K562 (cell line): Measurements from ENCODE around the gene MFF. TPM values are rescaled to one million over a fixed set of nuclear protein-coding genes. Genes with fewer than 3 reads are reported as not detected.
A peak's percentile ranks its signal among the peaks of the same experiment; 100 is the strongest.

Source experiments
- ARID1B ChIP-seq: fragments of 450-650 bp; IDR thresholded peaks from 2 replicates; pipeline ENCODE4 v1.6.1; 2016; ENCODE audit warnings: antibody characterized with exemption, mild to moderate bottlenecking, inconsistent platforms
- CBX5 ChIP-seq: IDR thresholded peaks from 2 replicates; pipeline ENCODE4 v1.6.1; 2014; ENCODE audit warnings: low read depth, borderline replicate concordance
- ESRRA ChIP-seq: fragments of 450-650 bp; IDR thresholded peaks from 2 replicates; pipeline ENCODE4 v1.6.1; 2014; ENCODE audit warnings: low read depth, mild to moderate bottlenecking, moderate library complexity, borderline replicate concordance
- GATA2 ChIP-seq: sonication (generic); formaldehyde crosslinking; IDR thresholded peaks from 2 replicates; pipeline ENCODE4 v1.4.0; 2020; ENCODE audit warnings: mild to moderate bottlenecking, missing genetic modification reagents
- HOXB6 ChIP-seq: fragments of 250-450 bp; sonication (Bioruptor Pico); IDR thresholded peaks from 2 replicates; pipeline ENCODE4 v1.5.1; 2022; ENCODE audit warnings: mild to moderate bottlenecking, borderline replicate concordance
- KDM5B ChIP-seq: fragments of 200-600 bp; sonication (generic); IDR thresholded peaks from 2 replicates; pipeline ENCODE4 v1.6.1; 2012; ENCODE audit warnings: low read depth, mild to moderate bottlenecking, moderate library complexity, low read length, control low read depth, inconsistent platforms; ENCODE audit not compliant: insufficient replicate concordance
- KLF1 ChIP-seq: fragments of 450-650 bp; IDR thresholded peaks from 2 replicates; pipeline ENCODE4 v1.6.1; 2016; ENCODE audit warnings: missing genetic modification characterization, missing compliant biosample characterization
- L3MBTL2 ChIP-seq: fragments of 450-650 bp; IDR thresholded peaks from 2 replicates; pipeline ENCODE4 v1.6.1; 2016; ENCODE audit warnings: mild to moderate bottlenecking, moderate library complexity
- MTA2 ChIP-seq: fragments of 450-650 bp; IDR thresholded peaks from 2 replicates; pipeline ENCODE4 v1.6.1; 2016; ENCODE audit warnings: low read depth
- NCOR1 ChIP-seq: fragments of 450-650 bp; IDR thresholded peaks from 2 replicates; pipeline ENCODE4 v1.6.1; 2016; ENCODE audit warnings: mild to moderate bottlenecking, moderate library complexity
- NEUROD1 ChIP-seq: fragments of 150-350 bp; IDR thresholded peaks from 2 replicates; pipeline ENCODE4 v1.6.1; 2014; ENCODE audit warnings: borderline replicate concordance, low read length, low read depth; ENCODE audit not compliant: partially characterized antibody
- NFYB ChIP-seq: IDR thresholded peaks from 2 replicates; pipeline ENCODE4 v1.6.1; 2011; ENCODE audit warnings: mild to moderate bottlenecking, moderate library complexity; ENCODE audit not compliant: insufficient read length; ENCODE audit errors: extremely low read depth
- NR2F6 ChIP-seq: fragments of 450-650 bp; formaldehyde crosslinking; IDR thresholded peaks from 2 replicates; pipeline ENCODE4 v1.4.0; 2020; ENCODE audit warnings: mild to moderate bottlenecking
- PATZ1 ChIP-seq: fragments of 250-450 bp; sonication (Bioruptor Pico); IDR thresholded peaks from 2 replicates; pipeline ENCODE4 v1.5.0; 2020; ENCODE audit warnings: mild to moderate bottlenecking, borderline replicate concordance
- PKNOX1 ChIP-seq: fragments of 450-650 bp; IDR thresholded peaks from 2 replicates; pipeline ENCODE4 v1.6.1; 2016
- POLR2B ChIP-seq: fragments of 450-650 bp; IDR thresholded peaks from 2 replicates; pipeline ENCODE4 v1.6.1; 2018; ENCODE audit warnings: low read depth; ENCODE audit not compliant: partially characterized antibody
- RBM25 ChIP-seq: fragments of 200-400 bp; formaldehyde crosslinking; IDR thresholded peaks from 2 replicates; pipeline ENCODE4 v1.6.1; 2018; ENCODE audit warnings: low read length, low read depth, moderate library complexity; ENCODE audit not compliant: severe bottlenecking
- TAL1 ChIP-seq: fragments of 450-650 bp; IDR thresholded peaks from 2 replicates; pipeline ENCODE4 v1.6.1; 2016; ENCODE audit warnings: mild to moderate bottlenecking
- TRIM28 ChIP-seq: fragments of 450-650 bp; IDR thresholded peaks from 2 replicates; pipeline ENCODE4 v1.6.1; 2017
- VEZF1 ChIP-seq: fragments of 200-800 bp; sonication (Bioruptor generic); IDR thresholded peaks from 2 replicates; pipeline ENCODE4 v1.6.1; 2017; ENCODE audit warnings: missing genetic modification characterization, missing compliant biosample characterization
- ZKSCAN8 ChIP-seq: fragments of 200-800 bp; sonication (Bioruptor generic); IDR thresholded peaks from 2 replicates; pipeline ENCODE4 v1.6.1; 2016; ENCODE audit warnings: missing genetic modification characterization, missing compliant biosample characterization
- ZNF224 ChIP-seq: sonication (generic); formaldehyde crosslinking; IDR thresholded peaks from 2 replicates; pipeline ENCODE4 v1.8.0; 2022; ENCODE audit warnings: mild to moderate bottlenecking, missing genetic modification reagents
- ZNF41 ChIP-seq: fragments of 250-450 bp; sonication (Bioruptor Pico); conservative IDR thresholded peaks from 2 replicates; pipeline ENCODE4 v1.4.0; 2020; ENCODE audit warnings: mild to moderate bottlenecking
- ZNF551 ChIP-seq: fragments of 250-450 bp; sonication (Bioruptor Pico); IDR thresholded peaks from 2 replicates; pipeline ENCODE4 v1.5.0; 2021; ENCODE audit warnings: mild to moderate bottlenecking, moderate library complexity
- polyA plus RNA-seq, 8 experiments: library from polyadenylated mRNA; depleted of rRNA in 4 of 8; stranded (reverse) in 5 of 8; unstranded in 3 of 8; fragments of >200 nt; fragmentation: Nextera tagmentation in 2 of 8; fragmentation: Illumina TruSeq in 1 of 8; extraction: Ambion mirVana in 2 of 8; extraction: Trizol in 1 of 8; gene quantifications; 2 replicates each; pipeline versions ENCODE4 v1.2.1 to v1.2.3, GENCODE V29; 2011 to 2014; ENCODE audit warnings: inconsistent platforms in 1 of 8, missing spikeins in 1 of 8
- total RNA-seq, 7 experiments: library from RNA; depleted of rRNA in 6 of 7; stranded (reverse); fragments of >200 nt in 6 of 7; fragmentation: Illumina TruSeq in 2 of 7; extraction: Trizol in 2 of 7; gene quantifications; 2 replicates each; pipeline versions ENCODE4 v1.2.1 to v1.2.3, GENCODE V29; 2011 to 2021; ENCODE audit warnings: low replicate concordance in 1 of 7

MFF gene
- total and polyA plus RNA-seq, 9 of the 15 experiments (the other 6 are each of a cell fraction or from before 2014, with no cell fraction given), result 9.4 to 75.4 (median 55.7) TPM

GRCh38 chr2:227322530-227323205 is 2.4 kb upstream of the MFF start (continued):
- no peak for TF ChIP-seq NEUROD1
- TF ChIP-seq ZNF41, result no peak
- peak; percentile 73 for TF ChIP-seq RBM25
- TF ChIP-seq PKNOX1, result no peak
- TF ChIP-seq PATZ1, result no peak
- TF ChIP-seq HOXB6 (CRISPR knock-in tag), result no peak
- TF ChIP-seq VEZF1 (CRISPR knock-in tag), result no peak
- no peak for TF ChIP-seq KDM5B
- peak; percentile 87 for TF ChIP-seq TRIM28
- 0 out of 2 replicates have a peak, but pooled peaks have one; percentile 12 for TF ChIP-seq NCOR1
- TF ChIP-seq NFYB, result no peak
- no peak for TF ChIP-seq CBX5
- TF ChIP-seq MTA2, result 0 out of 2 replicates have a peak, but pooled peaks have one; percentile 8
- TF ChIP-seq NR2F6 (CRISPR knock-in tag), result no peak
- TF ChIP-seq POLR2B, result no peak
- no peak for TF ChIP-seq ZKSCAN8
- TF ChIP-seq ZNF551, result no peak
- no peak for TF ChIP-seq ZNF224 (CRISPR knock-in tag)
- peak; percentile 50; the same call in 1 of the 2 replicates for TF ChIP-seq ARID1B
- peak; percentile 49; the same call in 1 of the 2 replicates for TF ChIP-seq TAL1
- no peak for TF ChIP-seq GATA2 (CRISPR knock-in tag)
- no peak for TF ChIP-seq L3MBTL2
- no peak for TF ChIP-seq KLF1 (tag)
- peak; percentile 16; the same call in 1 of the 2 replicates for TF ChIP-seq ESRRA
